ENCODE data around the gene ZFP57. TPM values are rescaled to one million over a fixed set of nuclear protein-coding genes. Genes with fewer than 3 reads are reported as not detected.
A peak's percentile ranks its signal among the peaks of the same experiment; 100 is the strongest.

Gene ZFP57
- total and polyA plus RNA-seq, 2 experiments from 2014 or later: 0.59 to 0.84 TPM

- TF ChIP-seq ETS1 (IDR thresholded peaks at IDR 0.05) (no peak), REST (IDR thresholded peaks at IDR 0.05; ENCODE audit: unreplicated experiment) (no peak), NANOG (IDR thresholded peaks at IDR 0.05; ENCODE audit: borderline replicate concordance) (no peak), CREB1 (CRISPR knock-in tag; IDR thresholded peaks at IDR 0.05; ENCODE audit: low read depth) (no peak), CTCF (conservative IDR thresholded peaks at IDR 0.05; ENCODE audit: low read depth in 2 of 2) (no peak)
These were observed 990 bp downstream of the ZFP57 start (continued) for GRCh38 chr6:29679962-29680361.

GRCh38 chr6:29678114-29678513 lies 2.8 kb downstream of the ZFP57 start:
- Histone ChIP-seq H3K36me3 (ENCODE audit: insufficient read depth) (no peaks in the 10 kb centered on the region; the same call in 1 of the 2 replicates), H3K4me1 (ENCODE audit: insufficient read depth) (peaks cover 8% of the 10 kb centered on the region; the same call in 1 of the 2 replicates), H2AFZ (no peak overlapping the region), H4K20me1 (replicated peaks; ENCODE audit: insufficient read depth) (no peaks in the 10 kb centered on the region), H3K79me2 (replicated peaks; ENCODE audit: insufficient read depth) (no peaks in the 10 kb centered on the region), H3F3A (replicated peaks; ENCODE audit: low read depth) (0 out of 2 replicates have a peak, but pooled peaks cover 5% of the 10 kb centered on the region), H3K4me2 (no peak overlapping the region), H3K9me2 (ENCODE audit: insufficient read depth) (peaks cover 5% of the 10 kb centered on the region; the same call in 1 of the 2 replicates), H3K27me3 (ENCODE audit: insufficient read depth) (no peaks in the 10 kb centered on the region), H3K4me3 (no peak overlapping the region), H3K27ac (ENCODE audit: low read depth) (0 out of 2 replicates have a peak overlapping the region, but pooled peaks have one; percentile 5)
- H3K27me3 Mint-ChIP-seq (ENCODE audit: insufficient read depth, low read depth, poor library complexity): peaks cover 7% of the 10 kb centered on the region
- no peak for DNase-seq (ENCODE audit: low spot score)
- ATAC-seq: peak; percentile 19; the same call in 1 of the 3 replicates
- peaks cover 6% of the 10 kb centered on the region; the same call in 1 of the 3 replicates for H3K9me3 Mint-ChIP-seq
- no peak overlapping the region for H3K4me3 Mint-ChIP-seq
- no peak overlapping the region for H3K27ac Mint-ChIP-seq
- H3K4me1 Mint-ChIP-seq: peaks cover 28% of the 10 kb centered on the region
- no peaks in the 10 kb centered on the region; the same call in 2 of the 3 replicates for H3K36me3 Mint-ChIP-seq (ENCODE audit: low read depth)
- TF ChIP-seq NANOG (IDR thresholded peaks at IDR 0.05; ENCODE audit: borderline replicate concordance): no peak
- no peak for TF ChIP-seq POLR2AphosphoS5 (IDR thresholded peaks at IDR 0.05; ENCODE audit: low read depth)
- TF ChIP-seq STAT1 (IDR thresholded peaks at IDR 0.05; ENCODE audit: unreplicated experiment): no peak
- TF ChIP-seq CTCF (conservative IDR thresholded peaks at IDR 0.05; ENCODE audit: low read depth in 2 of 2): no peak
- no peak for TF ChIP-seq REST (IDR thresholded peaks at IDR 0.05; ENCODE audit: unreplicated experiment)
- no peak for TF ChIP-seq JUNB (IDR thresholded peaks at IDR 0.05; ENCODE audit: unreplicated experiment)

Data from GM23338 (cell line).